ENCODE measurements around the gene TBL1Y.

The TBL1Y gene

GRCh38 chrY:7102680-7103079 is 192.2 kb downstream of the TBL1Y start:
- H3K4me1 ChIP-seq (ENCODE audit: control insufficient read depth, insufficient read depth, low read length): no peaks in the 10 kb centered on the region
- H3K4me3 ChIP-seq (ENCODE audit: low read length): no peak overlapping the region

GRCh38 chrY:7107179-7107578 is 196.7 kb downstream of the TBL1Y start:
- H3K36me3 ChIP-seq (ENCODE audit: control insufficient read depth, insufficient read depth, low read length): no peaks in the 10 kb centered on the region
- H3K9me3 ChIP-seq (ENCODE audit: control insufficient read depth, low read length): no peaks in the 10 kb centered on the region
- no peak overlapping the region for H3K4me3 ChIP-seq (ENCODE audit: low read length)
- H3K4me1 ChIP-seq (ENCODE audit: control insufficient read depth, insufficient read depth, low read length): no peaks in the 10 kb centered on the region
- no peaks in the 10 kb centered on the region for H3K27me3 ChIP-seq (ENCODE audit: control insufficient read depth, insufficient read depth, low read length)
- H3K9ac ChIP-seq (ENCODE audit: low read length): no peak overlapping the region

More at GRCh38 chrY:7102680-7103079, 192.2 kb downstream of the TBL1Y start:
- no peaks in the 10 kb centered on the region for H3K36me3 ChIP-seq (ENCODE audit: control insufficient read depth, insufficient read depth, low read length)
- H3K9me3 ChIP-seq (ENCODE audit: control insufficient read depth, low read length): no peaks in the 10 kb centered on the region
- no peaks in the 10 kb centered on the region for H3K27me3 ChIP-seq (ENCODE audit: control insufficient read depth, insufficient read depth, low read length)
- H3K9ac ChIP-seq (ENCODE audit: low read length): no peak overlapping the region

GRCh38 chrY:7110086-7110485 is 199.6 kb downstream of the TBL1Y start:
- no peaks in the 10 kb centered on the region for H3K4me1 ChIP-seq (ENCODE audit: control insufficient read depth, insufficient read depth, low read length)
- no peaks in the 10 kb centered on the region for H3K27me3 ChIP-seq (ENCODE audit: control insufficient read depth, insufficient read depth, low read length)
- no peaks in the 10 kb centered on the region for H3K9me3 ChIP-seq (ENCODE audit: control insufficient read depth, low read length)
- no peaks in the 10 kb centered on the region for H3K36me3 ChIP-seq (ENCODE audit: control insufficient read depth, insufficient read depth, low read length)
- H3K4me3 ChIP-seq (ENCODE audit: low read length): no peak overlapping the region
- no peak overlapping the region for H3K9ac ChIP-seq (ENCODE audit: low read length)

- H3K9me3 ChIP-seq (ENCODE audit: control insufficient read depth, low read length): no peaks in the 10 kb centered on the region
- H3K36me3 ChIP-seq (ENCODE audit: control insufficient read depth, insufficient read depth, low read length): no peaks in the 10 kb centered on the region
- no peak overlapping the region for H3K9ac ChIP-seq (ENCODE audit: low read length)
Measured at GRCh38 chrY:7115871-7116270, 205.4 kb downstream of the TBL1Y start.

GRCh38 chrY:7122202-7122601 is 211.7 kb downstream of the TBL1Y start:
- Histone ChIP-seq H3K4me3 (ENCODE audit: low read length) (no peak overlapping the region), H3K4me1 (ENCODE audit: control insufficient read depth, insufficient read depth, low read length) (no peaks in the 10 kb centered on the region), H3K9me3 (ENCODE audit: control insufficient read depth, low read length) (no peaks in the 10 kb centered on the region), H3K27me3 (ENCODE audit: control insufficient read depth, insufficient read depth, low read length) (no peaks in the 10 kb centered on the region), H3K36me3 (ENCODE audit: control insufficient read depth, insufficient read depth, low read length) (no peaks in the 10 kb centered on the region), H3K9ac (ENCODE audit: low read length) (no peak overlapping the region)

More at GRCh38 chrY:7115871-7116270, 205.4 kb downstream of the TBL1Y start:
- no peaks in the 10 kb centered on the region for H3K4me1 ChIP-seq (ENCODE audit: control insufficient read depth, insufficient read depth, low read length)
- H3K4me3 ChIP-seq (ENCODE audit: low read length): no peak overlapping the region
- H3K27me3 ChIP-seq (ENCODE audit: control insufficient read depth, insufficient read depth, low read length): no peaks in the 10 kb centered on the region

- Histone ChIP-seq H3K9me3 (ENCODE audit: control insufficient read depth, low read length) (no peaks in the 10 kb centered on the region), H3K4me3 (ENCODE audit: low read length) (no peak overlapping the region), H3K36me3 (ENCODE audit: control insufficient read depth, insufficient read depth, low read length) (no peaks in the 10 kb centered on the region), H3K4me1 (ENCODE audit: control insufficient read depth, insufficient read depth, low read length) (no peaks in the 10 kb centered on the region), H3K9ac (ENCODE audit: low read length) (no peak overlapping the region), H3K27me3 (ENCODE audit: control insufficient read depth, insufficient read depth, low read length) (no peaks in the 10 kb centered on the region)
Measured at GRCh38 chrY:7125136-7126056, 214.9 kb downstream of the TBL1Y start.

GRCh38 chrY:7128211-7128610 is 217.7 kb downstream of the TBL1Y start:
- H3K27me3 ChIP-seq (ENCODE audit: control insufficient read depth, insufficient read depth, low read length): no peaks in the 10 kb centered on the region
- no peak overlapping the region for H3K9ac ChIP-seq (ENCODE audit: low read length)
- no peaks in the 10 kb centered on the region for H3K9me3 ChIP-seq (ENCODE audit: control insufficient read depth, low read length)
- no peak overlapping the region for H3K4me3 ChIP-seq (ENCODE audit: low read length)
- no peaks in the 10 kb centered on the region for H3K36me3 ChIP-seq (ENCODE audit: control insufficient read depth, insufficient read depth, low read length)
- H3K4me1 ChIP-seq (ENCODE audit: control insufficient read depth, insufficient read depth, low read length): no peaks in the 10 kb centered on the region

All from mucosa of stomach (tissue), 1 donor.